HUES6 (cell line): Measurements from ENCODE around the gene WEE2.

Experiments
- H3K27ac ChIP-seq: 2 replicates; pipeline ENCODE4 v1.7.0; 2013; ENCODE audit warnings: low read depth, mild to moderate bottlenecking, low read length, inconsistent platforms
- H3K27me3 ChIP-seq: 2 replicates; pipeline ENCODE4 v1.6.1; 2013; ENCODE audit warnings: low read length; ENCODE audit not compliant: control insufficient read depth, insufficient read depth
- H3K36me3 ChIP-seq: 2 replicates; pipeline ENCODE4 v1.6.1; 2013; ENCODE audit warnings: low read length; ENCODE audit not compliant: control insufficient read depth, insufficient read depth
- H3K4me1 ChIP-seq: 2 replicates; pipeline ENCODE4 v1.6.1; 2013; ENCODE audit warnings: low read length; ENCODE audit not compliant: control insufficient read depth, insufficient read depth
- H3K4me3 ChIP-seq: 2 replicates; pipeline ENCODE4 v1.5.1; 2013; ENCODE audit warnings: low read depth, low read length
- H3K9ac ChIP-seq: one replicate; pipeline ENCODE4 v1.6.1; 2013; ENCODE audit warnings: mild to moderate bottlenecking, low read length
- H3K9me3 ChIP-seq: 2 replicates; pipeline ENCODE4 v1.6.1; 2013; ENCODE audit warnings: low read depth, low read length; ENCODE audit not compliant: control insufficient read depth, insufficient read depth

The WEE2 gene

GRCh38 chr7:141701489-141702046 lies 6.6 kb upstream of the WEE2 start:
- peak overlapping the region; percentile 69 for H3K4me3 ChIP-seq
- H3K9ac ChIP-seq, result peak overlapping the region; percentile 55
- H3K36me3 ChIP-seq, result no peaks in the 10 kb centered on the region
- H3K4me1 ChIP-seq, result peaks cover 22% of the 10 kb centered on the region; the same call in 1 of the 2 replicates
- H3K27ac ChIP-seq, result no peak overlapping the region
- H3K9me3 ChIP-seq, result no peaks in the 10 kb centered on the region
- peaks cover 16% of the 10 kb centered on the region for H3K27me3 ChIP-seq

GRCh38 chr7:141702047-141702567 lies 6.0 kb upstream of the WEE2 start, which contains the start of gene DENND11:
Gene DENND11, minus strand, starts transcription at chr7:141702166. Its CDS starts 13 bp downstream, at chr7:141702153.
- H3K9ac ChIP-seq, result peak within 1 kb of the TSS; percentile 65
- H3K27me3 ChIP-seq, result peaks cover 16% of the 10 kb centered on the region
- no peak within 1 kb of the TSS for H3K27ac ChIP-seq
- no peaks in the 10 kb centered on the region for H3K9me3 ChIP-seq
- H3K4me3 ChIP-seq, result peak within 1 kb of the TSS; percentile 93
- peaks cover 22% of the 10 kb centered on the region; the same call in 1 of the 2 replicates for H3K4me1 ChIP-seq
- no peaks in the 10 kb centered on the region for H3K36me3 ChIP-seq

DNA sequence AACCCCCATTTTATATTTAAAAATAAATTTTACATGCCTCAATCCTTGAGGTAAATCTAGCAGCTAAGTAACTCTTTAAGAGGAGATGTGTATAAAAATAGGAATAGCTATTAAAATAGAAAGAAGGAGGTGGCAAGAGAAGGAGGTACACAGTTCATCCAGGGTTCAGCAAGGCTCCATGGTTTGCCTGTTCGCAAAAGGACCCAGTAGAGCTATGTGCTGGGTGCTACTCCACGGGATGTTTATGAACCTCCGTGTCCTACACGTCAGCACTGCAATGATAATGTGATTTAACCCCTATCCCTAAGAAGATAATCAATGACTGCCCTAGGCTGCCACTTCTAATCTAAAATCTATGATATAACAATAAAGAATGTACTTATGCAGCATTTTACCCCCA lies 5.3 kb upstream of the WEE2 start:
- peaks cover 19% of the 10 kb centered on the region; the same call in 1 of the 2 replicates for H3K4me1 ChIP-seq
- no peak overlapping the region for H3K27ac ChIP-seq
- H3K27me3 ChIP-seq, result peaks cover 16% of the 10 kb centered on the region
- H3K4me3 ChIP-seq, result no peak overlapping the region
- no peak overlapping the region for H3K9ac ChIP-seq
- no peaks in the 10 kb centered on the region for H3K36me3 ChIP-seq
- no peaks in the 10 kb centered on the region for H3K9me3 ChIP-seq

- Histone ChIP-seq H3K36me3 (no peaks in the 10 kb centered on the region), H3K4me1 (peaks cover 14% of the 10 kb centered on the region; the same call in 1 of the 2 replicates), H3K9me3 (no peaks in the 10 kb centered on the region), H3K9ac (no peak overlapping the region), H3K27me3 (peaks cover 16% of the 10 kb centered on the region), H3K27ac (no peak overlapping the region), H3K4me3 (no peak overlapping the region)
Observed at GRCh38 chr7:141704112-141704511, 4.0 kb upstream of the WEE2 start.

DNA sequence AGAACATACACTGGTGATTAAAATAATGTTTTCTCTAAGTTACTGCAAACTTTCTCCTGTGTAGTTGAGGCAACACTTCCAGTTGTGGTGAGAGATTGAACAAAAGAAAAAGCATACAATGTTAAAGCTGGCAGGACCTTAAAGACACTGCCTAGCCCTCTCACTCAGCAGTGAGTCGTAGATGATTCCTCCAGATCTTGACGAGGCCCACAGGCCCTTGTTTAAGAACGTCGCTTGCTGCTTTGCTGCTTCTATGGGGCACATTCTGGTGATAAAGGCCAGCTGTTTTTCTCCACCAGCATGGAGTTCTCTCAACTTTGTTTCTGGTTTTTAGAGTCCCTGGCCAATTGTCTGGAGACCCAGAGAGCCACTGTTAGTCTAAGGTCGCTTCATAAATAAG lies 3.4 kb upstream of the WEE2 start:
- Histone ChIP-seq H3K9ac (no peak overlapping the region), H3K27ac (no peak overlapping the region), H3K36me3 (no peaks in the 10 kb centered on the region), H3K4me3 (no peak overlapping the region), H3K4me1 (peaks cover 14% of the 10 kb centered on the region; the same call in 1 of the 2 replicates), H3K27me3 (peaks cover 16% of the 10 kb centered on the region), H3K9me3 (no peaks in the 10 kb centered on the region)

DNA sequence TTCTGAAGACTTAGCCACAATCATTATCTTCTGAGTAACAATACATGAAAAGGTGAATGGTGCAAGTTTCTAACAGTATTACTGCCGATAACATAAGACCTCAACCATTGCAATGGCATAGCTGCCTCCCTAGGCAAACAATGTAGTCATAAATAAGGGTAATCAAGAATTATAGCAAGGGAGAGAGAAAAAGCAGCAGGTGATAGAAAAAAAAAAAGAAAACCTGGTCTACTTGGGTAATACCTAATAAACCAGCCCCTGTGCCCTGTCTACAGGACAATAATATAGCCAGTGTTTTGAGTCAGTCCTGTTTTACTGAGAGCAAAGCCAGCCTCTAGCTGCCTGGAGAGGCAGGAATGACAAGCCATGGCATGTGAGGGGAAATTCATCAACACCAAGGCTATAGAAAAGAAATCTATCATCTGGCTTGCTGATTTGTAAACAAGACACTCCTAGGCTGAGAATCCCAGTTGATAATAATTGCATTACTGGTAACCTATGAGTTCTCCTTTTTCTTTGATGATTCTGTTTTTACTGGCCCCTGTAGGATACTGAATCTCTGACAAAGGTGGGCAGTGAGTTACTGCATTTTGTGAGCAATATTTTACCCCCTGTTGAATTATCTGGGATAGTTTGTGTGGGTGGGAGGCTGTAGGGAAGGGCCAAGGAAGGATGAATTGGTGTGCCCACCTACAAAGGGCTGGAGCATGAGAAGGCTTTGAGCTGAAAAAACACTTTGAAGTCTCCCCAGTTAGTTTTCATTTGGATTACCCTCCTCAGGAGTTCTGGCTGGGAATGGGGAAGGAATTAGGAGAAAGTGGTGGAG lies 1.7 kb upstream of the WEE2 start:
- Histone ChIP-seq H3K27me3 (peaks cover 16% of the 10 kb centered on the region), H3K36me3 (no peaks in the 10 kb centered on the region), H3K4me3 (no peak overlapping the region), H3K9me3 (no peaks in the 10 kb centered on the region), H3K9ac (no peak overlapping the region), H3K27ac (no peak overlapping the region), H3K4me1 (peaks cover 14% of the 10 kb centered on the region)

DNA sequence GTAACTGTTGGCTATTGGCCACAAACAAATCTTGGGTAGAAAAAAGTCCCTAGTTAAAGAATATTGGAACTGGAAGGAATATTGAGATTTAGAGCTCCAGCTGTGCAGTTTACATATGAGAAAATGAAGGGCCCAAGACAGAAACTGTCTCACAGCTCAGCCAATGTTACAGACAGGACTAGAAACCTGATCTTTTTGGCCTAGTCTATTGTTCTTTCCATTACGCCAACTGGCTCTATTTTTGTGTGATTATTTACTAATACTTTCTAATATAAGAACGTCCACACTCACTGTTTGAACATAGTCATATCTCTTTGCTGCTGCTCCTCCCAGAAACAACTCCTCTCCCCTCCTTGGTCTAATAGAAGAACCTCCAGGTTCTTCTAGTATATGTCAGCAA lies 1.2 kb downstream of the WEE2 start:
- H3K4me1 ChIP-seq, result peaks cover 13% of the 10 kb centered on the region
- H3K4me3 ChIP-seq, result no peak overlapping the region
- no peaks in the 10 kb centered on the region for H3K27me3 ChIP-seq
- H3K27ac ChIP-seq, result no peak overlapping the region
- H3K9ac ChIP-seq, result no peak overlapping the region
- no peaks in the 10 kb centered on the region for H3K9me3 ChIP-seq
- H3K36me3 ChIP-seq, result no peaks in the 10 kb centered on the region

- Histone ChIP-seq H3K36me3 (no peaks in the 10 kb centered on the region), H3K9ac (no peak overlapping the region), H3K4me1 (peaks cover 9% of the 10 kb centered on the region), H3K27me3 (no peaks in the 10 kb centered on the region), H3K27ac (no peak overlapping the region), H3K4me3 (no peak overlapping the region), H3K9me3 (no peaks in the 10 kb centered on the region)
Observed at GRCh38 chr7:141709749-141710148, 1.6 kb downstream of the WEE2 start.

- Histone ChIP-seq H3K4me1 (peaks cover 9% of the 10 kb centered on the region), H3K27ac (no peak overlapping the region), H3K9me3 (no peaks in the 10 kb centered on the region), H3K9ac (no peak overlapping the region), H3K36me3 (no peaks in the 10 kb centered on the region), H3K4me3 (no peak overlapping the region), H3K27me3 (no peaks in the 10 kb centered on the region)
Observed at GRCh38 chr7:141710301-141710700, 2.1 kb downstream of the WEE2 start.

GRCh38 chr7:141712603-141713255 lies 4.6 kb downstream of the WEE2 start:
- peaks cover 9% of the 10 kb centered on the region for H3K4me1 ChIP-seq
- H3K9ac ChIP-seq, result no peak overlapping the region
- H3K27ac ChIP-seq, result no peak overlapping the region
- no peaks in the 10 kb centered on the region for H3K36me3 ChIP-seq
- H3K4me3 ChIP-seq, result no peak overlapping the region
- H3K9me3 ChIP-seq, result no peaks in the 10 kb centered on the region
- no peaks in the 10 kb centered on the region for H3K27me3 ChIP-seq

DNA sequence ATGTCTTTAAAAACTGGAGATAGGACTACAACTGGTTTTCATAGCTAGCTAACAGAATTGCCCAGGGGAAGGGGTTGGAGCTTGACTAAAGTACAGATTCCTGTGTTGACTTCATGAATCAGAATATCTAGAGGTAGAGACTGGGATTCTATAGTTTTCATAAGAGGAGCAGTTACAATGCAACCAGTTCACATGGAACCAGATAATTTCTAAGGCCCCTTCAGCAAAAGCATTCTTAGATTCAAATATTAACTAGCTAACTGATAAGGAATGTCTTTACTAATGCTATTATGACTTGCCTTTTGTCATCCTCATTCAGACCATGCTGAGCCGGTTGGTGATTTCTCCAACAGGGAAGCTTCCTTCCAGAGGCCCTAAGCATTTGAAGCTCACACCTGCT lies 5.7 kb downstream of the WEE2 start:
- H3K27ac ChIP-seq, result no peak overlapping the region
- no peaks in the 10 kb centered on the region for H3K27me3 ChIP-seq
- no peak overlapping the region for H3K9ac ChIP-seq
- H3K4me3 ChIP-seq, result no peak overlapping the region
- H3K4me1 ChIP-seq, result peaks cover 9% of the 10 kb centered on the region
- no peaks in the 10 kb centered on the region for H3K36me3 ChIP-seq
- no peaks in the 10 kb centered on the region for H3K9me3 ChIP-seq
